Measurements from ENCODE around the gene ERFE.

GRCh38 chr2:238145046-238145445 is 13.7 kb upstream of the ERFE start:
- TF ChIP-seq CTCF (conservative IDR thresholded peaks at IDR 0.05; ENCODE audit: low read depth, low read length) (no peak), POLR2A (IDR thresholded peaks at IDR 0.05; ENCODE audit: low read depth, low read length) (no peak), MAFK (IDR thresholded peaks at IDR 0.05; ENCODE audit: low read depth, low read length) (no peak)

Measured in IMR-90 (cell line).